K562 (cell line): Measurements from ENCODE around the gene EIF4G2. TPM values are rescaled to one million over a fixed set of nuclear protein-coding genes. Genes with fewer than 3 reads are reported as not detected.

Source experiments
- CREM ChIP-seq: IDR thresholded peaks from 2 replicates; pipeline ENCODE4 v1.6.1; 2014; ENCODE audit warnings: antibody characterized with exemption, low read depth
- DDX20 ChIP-seq: fragments of 450-650 bp; IDR thresholded peaks from 2 replicates; pipeline ENCODE4 v1.6.1; 2016; ENCODE audit warnings: missing genetic modification characterization, low read depth, mild to moderate bottlenecking, missing compliant biosample characterization, moderate library complexity
- EZH2 ChIP-seq: IDR thresholded peaks from 2 replicates; pipeline ENCODE4 v1.6.1; 2012; ENCODE audit warnings: low read depth, mild to moderate bottlenecking, inconsistent platforms, low read length, borderline replicate concordance
- GTF2E2 ChIP-seq: fragments of 200-800 bp; sonication (Bioruptor generic); IDR thresholded peaks from 2 replicates; pipeline ENCODE4 v1.6.1; 2016; ENCODE audit warnings: missing genetic modification characterization, missing compliant biosample characterization
- HDAC2 ChIP-seq: fragments of 450-650 bp; IDR thresholded peaks from 2 replicates; pipeline ENCODE4 v1.6.1; 2016; ENCODE audit warnings: mild to moderate bottlenecking
- HNRNPH1 ChIP-seq: fragments of 200-400 bp; formaldehyde crosslinking; optimal IDR thresholded peaks from 2 replicates; pipeline ENCODE3; 2017; ENCODE audit warnings: low read depth, mild to moderate bottlenecking, low read length, moderate library complexity
- JUNB ChIP-seq: fragments of 450-650 bp; formaldehyde crosslinking; conservative IDR thresholded peaks from 2 replicates; pipeline ENCODE4 v1.4.0; 2020; ENCODE audit warnings: mild to moderate bottlenecking
- KLF13 ChIP-seq: fragments of 450-650 bp; IDR thresholded peaks from 2 replicates; pipeline ENCODE4 v1.6.1; 2016; ENCODE audit warnings: missing genetic modification characterization, low read depth, mild to moderate bottlenecking, missing compliant biosample characterization, moderate library complexity, borderline replicate concordance
- MBD2 ChIP-seq: sonication (generic); IDR thresholded peaks from 2 replicates; pipeline ENCODE4 v1.6.1; 2016; ENCODE audit warnings: low read depth, borderline replicate concordance
- MITF ChIP-seq: IDR thresholded peaks from 2 replicates; pipeline ENCODE4 v1.6.1; 2014; ENCODE audit warnings: antibody characterized with exemption
- NFXL1 ChIP-seq: fragments of 450-650 bp; formaldehyde crosslinking; IDR thresholded peaks from 2 replicates; pipeline ENCODE4 v1.4.0; 2021; ENCODE audit warnings: mild to moderate bottlenecking
- RAD51 ChIP-seq: fragments of 450-650 bp; IDR thresholded peaks from 2 replicates; pipeline ENCODE4 v1.7.1; 2016; ENCODE audit warnings: low read depth, mild to moderate bottlenecking, borderline replicate concordance
- SIN3B ChIP-seq: fragments of 450-650 bp; IDR thresholded peaks from 2 replicates; pipeline ENCODE4 v1.6.1; 2017; ENCODE audit warnings: low read depth, mild to moderate bottlenecking, moderate library complexity
- TBP ChIP-seq: optimal IDR thresholded peaks from 2 replicates; pipeline ENCODE3; 2011; ENCODE audit warnings: low read depth, low read length, improper control_type of control experiment
- TCF7L2 ChIP-seq: fragments of 150-350 bp; IDR thresholded peaks from 2 replicates; pipeline ENCODE4 v1.6.1; 2016; ENCODE audit warnings: low read depth, mild to moderate bottlenecking, low read length, moderate library complexity
- ZBTB1 ChIP-seq: sonication (generic); formaldehyde crosslinking; IDR thresholded peaks from 2 replicates; pipeline ENCODE4 v1.8.1; 2023; ENCODE audit warnings: missing genetic modification reagents, low read depth, mild to moderate bottlenecking, borderline replicate concordance
- ZKSCAN8 ChIP-seq: fragments of 200-800 bp; sonication (Bioruptor generic); IDR thresholded peaks from 2 replicates; pipeline ENCODE4 v1.6.1; 2016; ENCODE audit warnings: missing genetic modification characterization, missing compliant biosample characterization
- ZNF165 ChIP-seq: fragments of 250-450 bp; sonication (Bioruptor Pico); IDR thresholded peaks from 2 replicates; pipeline ENCODE4 v1.4.0; 2020; ENCODE audit warnings: borderline replicate concordance
- ZNF23 ChIP-seq: fragments of 250-450 bp; sonication (Bioruptor Pico); IDR thresholded peaks from 2 replicates; pipeline ENCODE4 v1.4.0; 2020; ENCODE audit warnings: mild to moderate bottlenecking
- polyA plus RNA-seq, 8 experiments: library from polyadenylated mRNA; depleted of rRNA in 4 of 8; stranded (reverse) in 5 of 8; unstranded in 3 of 8; fragments of >200 nt; fragmentation: Nextera tagmentation in 2 of 8; fragmentation: Illumina TruSeq in 1 of 8; extraction: Ambion mirVana in 2 of 8; extraction: Trizol in 1 of 8; gene quantifications; 2 replicates each; pipeline versions ENCODE4 v1.2.1 to v1.2.3, GENCODE V29; 2011 to 2014; ENCODE audit warnings: inconsistent platforms in 1 of 8, missing spikeins in 1 of 8
- total RNA-seq, 7 experiments: library from RNA; depleted of rRNA in 6 of 7; stranded (reverse); fragments of >200 nt in 6 of 7; fragmentation: Illumina TruSeq in 2 of 7; extraction: Trizol in 2 of 7; gene quantifications; 2 replicates each; pipeline versions ENCODE4 v1.2.1 to v1.2.3, GENCODE V29; 2011 to 2021; ENCODE audit warnings: low replicate concordance in 1 of 7
- TF ChIP-seq, protein P1 (sequence below): fragments of 450-650 bp; formaldehyde crosslinking; IDR thresholded peaks from 2 replicates; pipeline ENCODE4 v1.4.0; 2022; ENCODE audit warnings: missing genetic modification characterization
- TF ChIP-seq, protein P2 (sequence below): fragments of 250-450 bp; sonication (Bioruptor Pico); IDR thresholded peaks from 2 replicates; pipeline ENCODE4 v1.4.0; 2020

Gene EIF4G2
- total and polyA plus RNA-seq, 9 of the 15 experiments (the other 6 are each of a cell fraction or from before 2014, with no cell fraction given), result 206 to 790 (median 646) TPM

DNA sequence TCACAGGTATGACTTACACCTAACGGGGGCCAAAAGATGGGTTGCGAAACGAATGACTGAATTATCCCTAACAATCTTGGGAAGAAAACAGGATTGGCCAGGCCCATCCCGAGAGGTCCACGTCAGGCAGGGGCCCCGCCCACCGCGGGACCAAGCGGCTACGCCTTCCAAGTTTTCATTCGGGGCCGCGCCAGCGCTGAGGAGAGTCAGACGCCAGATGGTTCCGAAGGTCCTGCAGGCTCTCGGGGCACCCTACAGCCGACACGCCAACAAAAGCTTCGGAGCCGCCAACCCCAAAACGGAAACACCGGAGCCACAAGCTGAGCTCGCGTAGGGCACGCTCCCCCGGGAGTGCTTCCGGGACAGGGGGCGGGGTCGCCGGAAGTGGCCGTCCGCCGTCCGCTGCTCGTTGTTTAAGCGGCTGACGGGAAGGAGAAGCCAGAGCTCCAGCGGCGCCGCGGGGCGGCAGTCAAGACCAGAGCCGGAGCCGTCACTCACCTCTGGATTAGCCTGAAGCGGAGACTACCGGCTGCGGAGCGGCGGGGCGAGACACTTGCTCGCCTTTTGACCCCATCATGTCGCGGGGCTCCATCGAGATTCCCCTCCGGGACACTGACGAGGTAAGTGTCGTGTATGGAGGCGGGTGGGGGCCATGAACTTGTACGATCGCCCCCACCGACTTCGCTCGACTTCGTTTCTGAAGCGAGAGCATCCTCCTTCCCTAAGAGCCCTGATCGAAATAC lies 57.7 kb downstream of the EIF4G2 start, which contains the start of gene CTR9 (continued):
- TF ChIP-seq MITF (no peak), ZBTB1 (peak; percentile 78; the same call in 1 of the 2 replicates), RAD51 (no peak), NFXL1 (CRISPR knock-in tag) (no peak), KLF13 (tag) (peak; percentile 100), SIN3B (0 out of 2 replicates have a peak, but pooled peaks have one; percentile 69), HDAC2 (peak; percentile 33; the same call in 1 of the 2 replicates), MBD2 (peak; percentile 46; the same call in 1 of the 2 replicates), DDX20 (tag) (no peak), HNRNPH1 (no peak), ZNF165 (no peak), EZH2 (no peak), ZKSCAN8 (CRISPR knock-in tag) (no peak), JUNB (CRISPR knock-in tag) (no peak), TCF7L2 (no peak), CREM (peak; percentile 84), ZNF23 (no peak), TBP (peak; percentile 82), GTF2E2 (tag) (no peak; the same call in 1 of the 2 replicates)
- TF ChIP-seq, protein P1, sequence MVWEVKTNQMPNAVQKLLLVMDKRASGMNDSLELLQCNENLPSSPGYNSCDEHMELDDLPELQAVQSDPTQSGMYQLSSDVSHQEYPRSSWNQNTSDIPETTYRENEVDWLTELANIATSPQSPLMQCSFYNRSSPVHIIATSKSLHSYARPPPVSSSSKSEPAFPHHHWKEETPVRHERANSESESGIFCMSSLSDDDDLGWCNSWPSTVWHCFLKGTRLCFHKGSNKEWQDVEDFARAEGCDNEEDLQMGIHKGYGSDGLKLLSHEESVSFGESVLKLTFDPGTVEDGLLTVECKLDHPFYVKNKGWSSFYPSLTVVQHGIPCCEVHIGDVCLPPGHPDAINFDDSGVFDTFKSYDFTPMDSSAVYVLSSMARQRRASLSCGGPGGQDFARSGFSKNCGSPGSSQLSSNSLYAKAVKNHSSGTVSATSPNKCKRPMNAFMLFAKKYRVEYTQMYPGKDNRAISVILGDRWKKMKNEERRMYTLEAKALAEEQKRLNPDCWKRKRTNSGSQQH (CRISPR knock-in tag), result no peak
- TF ChIP-seq, protein P2, sequence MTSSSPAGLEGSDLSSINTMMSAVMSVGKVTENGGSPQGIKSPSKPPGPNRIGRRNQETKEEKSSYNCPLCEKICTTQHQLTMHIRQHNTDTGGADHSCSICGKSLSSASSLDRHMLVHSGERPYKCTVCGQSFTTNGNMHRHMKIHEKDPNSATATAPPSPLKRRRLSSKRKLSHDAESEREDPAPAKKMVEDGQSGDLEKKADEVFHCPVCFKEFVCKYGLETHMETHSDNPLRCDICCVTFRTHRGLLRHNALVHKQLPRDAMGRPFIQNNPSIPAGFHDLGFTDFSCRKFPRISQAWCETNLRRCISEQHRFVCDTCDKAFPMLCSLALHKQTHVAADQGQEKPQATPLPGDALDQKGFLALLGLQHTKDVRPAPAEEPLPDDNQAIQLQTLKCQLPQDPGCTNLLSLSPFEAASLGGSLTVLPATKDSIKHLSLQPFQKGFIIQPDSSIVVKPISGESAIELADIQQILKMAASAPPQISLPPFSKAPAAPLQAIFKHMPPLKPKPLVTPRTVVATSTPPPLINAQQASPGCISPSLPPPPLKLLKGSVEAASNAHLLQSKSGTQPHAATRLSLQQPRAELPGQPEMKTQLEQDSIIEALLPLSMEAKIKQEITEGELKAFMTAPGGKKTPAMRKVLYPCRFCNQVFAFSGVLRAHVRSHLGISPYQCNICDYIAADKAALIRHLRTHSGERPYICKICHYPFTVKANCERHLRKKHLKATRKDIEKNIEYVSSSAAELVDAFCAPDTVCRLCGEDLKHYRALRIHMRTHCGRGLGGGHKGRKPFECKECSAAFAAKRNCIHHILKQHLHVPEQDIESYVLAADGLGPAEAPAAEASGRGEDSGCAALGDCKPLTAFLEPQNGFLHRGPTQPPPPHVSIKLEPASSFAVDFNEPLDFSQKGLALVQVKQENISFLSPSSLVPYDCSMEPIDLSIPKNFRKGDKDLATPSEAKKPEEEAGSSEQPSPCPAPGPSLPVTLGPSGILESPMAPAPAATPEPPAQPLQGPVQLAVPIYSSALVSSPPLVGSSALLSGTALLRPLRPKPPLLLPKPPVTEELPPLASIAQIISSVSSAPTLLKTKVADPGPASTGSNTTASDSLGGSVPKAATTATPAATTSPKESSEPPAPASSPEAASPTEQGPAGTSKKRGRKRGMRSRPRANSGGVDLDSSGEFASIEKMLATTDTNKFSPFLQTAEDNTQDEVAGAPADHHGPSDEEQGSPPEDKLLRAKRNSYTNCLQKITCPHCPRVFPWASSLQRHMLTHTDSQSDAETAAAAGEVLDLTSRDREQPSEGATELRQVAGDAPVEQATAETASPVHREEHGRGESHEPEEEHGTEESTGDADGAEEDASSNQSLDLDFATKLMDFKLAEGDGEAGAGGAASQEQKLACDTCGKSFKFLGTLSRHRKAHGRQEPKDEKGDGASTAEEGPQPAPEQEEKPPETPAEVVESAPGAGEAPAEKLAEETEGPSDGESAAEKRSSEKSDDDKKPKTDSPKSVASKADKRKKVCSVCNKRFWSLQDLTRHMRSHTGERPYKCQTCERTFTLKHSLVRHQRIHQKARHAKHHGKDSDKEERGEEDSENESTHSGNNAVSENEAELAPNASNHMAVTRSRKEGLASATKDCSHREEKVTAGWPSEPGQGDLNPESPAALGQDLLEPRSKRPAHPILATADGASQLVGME (CRISPR knock-in tag), result 0 out of 2 replicates have a peak, but pooled peaks have one; percentile 8
